Neutrophil (primary cell): ENCODE data around the gene IL32.
A peak's percentile ranks its signal among the peaks of the same experiment; 100 is the strongest.

Experiments used
- H3K27ac ChIP-seq: fragments of 200-600 bp; sonication (generic); 2 replicates; pipeline ENCODE4 v1.5.1; 2016; ENCODE audit warnings: mild to moderate bottlenecking, moderate library complexity
- H3K27me3 ChIP-seq: fragments of 200-600 bp; sonication (generic); 2 replicates; pipeline ENCODE4 v1.6.0; 2016; ENCODE audit warnings: mild to moderate bottlenecking
- H3K36me3 ChIP-seq: fragments of 200-600 bp; sonication (generic); 2 replicates; pipeline ENCODE4 v1.5.1; 2017
- H3K4me1 ChIP-seq, 2 experiments: fragments of 200-600 bp in 1 of 2; sonication (generic) in 1 of 2; 1 replicate in 1 of 2; 2 replicates in 1 of 2; pipeline versions ENCODE4 v1.5.1 to v1.6.1; 2013 to 2016; ENCODE audit warnings: low read depth in 1 of 2, low read length in 1 of 2, mild to moderate bottlenecking in 1 of 2, moderate library complexity in 1 of 2; ENCODE audit not compliant: control insufficient read depth in 1 of 2, insufficient read depth in 1 of 2
- H3K4me3 ChIP-seq, 2 experiments: fragments of 200-600 bp in 1 of 2; sonication (generic) in 1 of 2; 1 replicate in 1 of 2; 2 replicates in 1 of 2; pipeline ENCODE4 v1.5.1; 2013 to 2016; ENCODE audit warnings: low read depth in 1 of 2, low read length in 1 of 2, mild to moderate bottlenecking in 1 of 2, moderate library complexity in 1 of 2
- H3K9me3 ChIP-seq: fragments of 200-600 bp; sonication (generic); 2 replicates; pipeline ENCODE4 v1.5.1; 2016
- TF ChIP-seq, protein P1 (sequence below): fragments of 200-600 bp; sonication (generic); IDR thresholded peaks from 2 replicates; pipeline ENCODE4 v1.5.1; 2016; ENCODE audit warnings: antibody characterized with exemption

IL32 gene

DNA sequence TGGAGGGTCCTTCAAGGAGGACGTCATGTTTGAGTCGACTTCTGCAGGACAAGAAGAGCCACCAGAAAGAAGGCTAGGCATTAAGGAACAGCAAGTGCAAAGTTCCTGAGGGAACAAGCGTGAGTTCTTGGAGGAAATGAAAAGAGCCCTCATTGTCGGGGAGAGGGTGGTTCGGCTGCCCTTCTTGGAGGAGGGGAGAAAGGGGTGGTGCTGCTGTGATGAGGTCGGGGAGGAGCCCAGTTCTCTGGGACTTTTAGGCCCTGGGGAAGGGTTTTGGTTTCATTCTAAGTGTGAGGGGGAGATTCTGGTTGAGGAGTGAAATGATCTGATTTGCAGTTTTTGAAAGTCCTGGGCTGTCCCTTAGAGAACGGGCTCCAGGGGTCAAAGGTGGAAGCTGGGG lies 32.8 kb upstream of the IL32 start:
- peaks cover 90% of the 10 kb centered on the region for H3K27me3 ChIP-seq
- TF ChIP-seq, protein P1, sequence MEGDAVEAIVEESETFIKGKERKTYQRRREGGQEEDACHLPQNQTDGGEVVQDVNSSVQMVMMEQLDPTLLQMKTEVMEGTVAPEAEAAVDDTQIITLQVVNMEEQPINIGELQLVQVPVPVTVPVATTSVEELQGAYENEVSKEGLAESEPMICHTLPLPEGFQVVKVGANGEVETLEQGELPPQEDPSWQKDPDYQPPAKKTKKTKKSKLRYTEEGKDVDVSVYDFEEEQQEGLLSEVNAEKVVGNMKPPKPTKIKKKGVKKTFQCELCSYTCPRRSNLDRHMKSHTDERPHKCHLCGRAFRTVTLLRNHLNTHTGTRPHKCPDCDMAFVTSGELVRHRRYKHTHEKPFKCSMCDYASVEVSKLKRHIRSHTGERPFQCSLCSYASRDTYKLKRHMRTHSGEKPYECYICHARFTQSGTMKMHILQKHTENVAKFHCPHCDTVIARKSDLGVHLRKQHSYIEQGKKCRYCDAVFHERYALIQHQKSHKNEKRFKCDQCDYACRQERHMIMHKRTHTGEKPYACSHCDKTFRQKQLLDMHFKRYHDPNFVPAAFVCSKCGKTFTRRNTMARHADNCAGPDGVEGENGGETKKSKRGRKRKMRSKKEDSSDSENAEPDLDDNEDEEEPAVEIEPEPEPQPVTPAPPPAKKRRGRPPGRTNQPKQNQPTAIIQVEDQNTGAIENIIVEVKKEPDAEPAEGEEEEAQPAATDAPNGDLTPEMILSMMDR, result no peak
- H3K4me3 ChIP-seq, result no peak overlapping the region
- H3K4me1 ChIP-seq, result peaks cover 69 to 89% of the 10 kb centered on the region in 2 experiments
- H3K9me3 ChIP-seq, result no peaks in the 10 kb centered on the region
- no peak overlapping the region for H3K27ac ChIP-seq
- H3K36me3 ChIP-seq, result no peaks in the 10 kb centered on the region

DNA sequence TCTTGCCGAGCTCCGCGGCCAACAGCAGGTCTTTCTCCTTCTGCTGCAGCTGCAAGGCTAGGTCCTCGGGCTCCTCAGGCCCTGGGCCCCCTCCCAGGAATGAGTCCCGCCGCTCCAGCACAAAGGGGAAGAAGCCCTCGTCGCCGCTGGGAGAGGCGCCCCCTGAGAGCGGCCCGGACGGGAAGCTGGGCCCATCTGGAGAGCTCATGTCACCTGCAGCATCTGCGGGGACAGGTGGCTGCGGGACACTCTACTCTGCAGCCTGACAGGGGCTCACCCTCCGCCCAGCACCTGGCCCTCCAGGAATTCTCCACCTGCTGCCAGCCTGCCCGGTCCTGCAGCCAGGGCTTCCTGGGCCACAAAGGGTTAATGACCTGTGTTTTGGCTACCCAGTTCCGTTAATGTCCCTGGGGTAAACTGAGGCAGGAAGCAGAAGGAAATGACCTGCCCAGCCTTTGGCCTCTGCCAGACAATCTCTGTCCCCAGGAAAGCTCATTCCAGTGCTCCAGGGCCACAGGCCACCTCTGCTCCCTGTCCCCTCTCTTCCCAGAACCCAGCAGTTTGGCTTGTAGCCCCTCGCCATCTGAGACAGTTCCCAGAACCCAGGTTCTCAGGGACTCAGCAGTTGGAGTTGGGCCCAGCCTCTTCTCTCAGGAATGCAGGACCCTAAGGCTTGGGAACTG lies 30.0 kb upstream of the IL32 start:
- Histone ChIP-seq H3K36me3 (peaks cover 5% of the 10 kb centered on the region), H3K27ac (no peak overlapping the region), H3K9me3 (no peaks in the 10 kb centered on the region), H3K4me1 (peaks cover 59 to 75% of the 10 kb centered on the region in 2 experiments), H3K4me3 (peak overlapping the region; percentile 54 to 69), H3K27me3 (peaks cover 95% of the 10 kb centered on the region)
- TF ChIP-seq, protein P1, result no peak

DNA sequence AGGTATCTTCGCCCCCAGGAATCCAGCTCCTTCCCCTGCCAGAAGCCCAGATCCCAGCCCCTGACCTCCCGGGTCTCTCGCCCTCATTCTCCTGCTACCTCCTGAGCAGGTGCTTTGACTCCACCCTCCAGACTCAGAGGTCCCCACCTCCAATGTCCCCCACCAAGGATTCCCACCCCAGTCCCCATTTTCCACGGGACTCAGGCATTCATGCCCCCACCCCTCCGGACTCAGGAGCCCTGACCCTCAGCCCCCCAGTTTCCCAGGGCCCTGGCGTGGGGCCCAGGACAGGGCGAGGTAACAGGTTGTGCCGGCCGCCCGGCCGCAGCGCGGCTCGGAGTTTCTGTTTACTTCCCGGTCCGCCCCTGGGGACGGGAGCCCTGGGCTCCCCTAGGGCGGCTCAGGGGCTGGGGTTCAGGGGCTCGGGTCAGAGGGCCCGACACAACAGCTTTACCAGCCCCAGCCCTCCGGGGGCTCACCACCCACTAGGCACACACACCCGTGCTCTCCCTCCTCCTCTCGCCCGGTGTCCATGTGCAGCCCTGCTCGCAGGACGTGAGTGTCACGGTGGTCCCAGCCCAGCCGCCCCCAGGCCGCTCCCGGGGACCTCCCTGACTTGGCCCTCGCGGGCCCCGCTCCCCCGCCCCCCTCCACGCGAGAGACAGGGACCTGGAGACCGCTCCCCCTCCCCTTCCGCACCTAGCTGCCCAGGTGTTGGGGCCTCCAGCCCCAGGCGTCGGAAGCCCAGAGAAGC lies 29.3 kb upstream of the IL32 start:
- Histone ChIP-seq H3K4me3 (peak overlapping the region; percentile 54 to 69), H3K9me3 (no peaks in the 10 kb centered on the region), H3K4me1 (peaks cover 59 to 69% of the 10 kb centered on the region in 2 experiments), H3K36me3 (peaks cover 11% of the 10 kb centered on the region), H3K27me3 (peaks cover 93% of the 10 kb centered on the region), H3K27ac (peak overlapping the region; percentile 13)
- TF ChIP-seq, protein P1, result no peak

DNA sequence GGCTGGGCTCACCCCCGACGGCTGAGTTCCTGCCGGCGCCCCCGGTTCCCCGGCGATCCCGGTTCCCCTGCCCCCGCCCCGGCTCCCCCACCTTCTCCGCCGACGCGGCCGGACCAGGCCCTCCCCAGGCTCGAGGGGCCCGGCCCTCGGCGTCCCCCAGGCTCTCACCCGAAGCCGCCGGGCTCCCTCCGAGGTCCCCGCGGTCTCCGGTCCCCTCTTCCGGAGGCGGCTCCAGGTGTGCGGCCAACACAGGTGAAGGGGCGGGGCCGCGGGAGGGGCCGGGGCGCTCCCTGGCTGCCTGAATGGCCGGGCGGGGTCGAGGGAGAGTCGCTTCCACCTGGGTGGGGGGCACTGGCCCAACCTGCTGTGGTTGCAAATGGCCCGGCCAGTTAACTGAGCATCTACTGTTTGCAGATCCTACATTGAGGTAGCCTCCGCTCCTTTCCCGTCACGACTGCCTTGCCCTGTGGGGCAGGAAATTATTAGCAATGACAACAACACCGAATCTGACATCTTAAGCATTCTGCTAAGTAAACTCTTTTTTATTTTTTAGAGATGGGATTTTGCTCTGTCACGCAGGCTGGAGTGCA lies 28.6 kb upstream of the IL32 start, which contains the start of gene BICDL2:
BICDL2 (minus strand) TSS at position 219 of the 590 bp plus-strand sequence. CDS start 1,448 bp downstream, outside the sequence.
- Histone ChIP-seq H3K27me3 (peaks cover 91% of the 10 kb centered on the region), H3K4me3 (peak within 1 kb of the TSS; percentile 54 to 69), H3K36me3 (peaks cover 11% of the 10 kb centered on the region), H3K9me3 (no peaks in the 10 kb centered on the region), H3K4me1 (peaks cover 53 to 62% of the 10 kb centered on the region in 2 experiments), H3K27ac (peak within 1 kb of the TSS; percentile 18)
- TF ChIP-seq, protein P1, result no peak

DNA sequence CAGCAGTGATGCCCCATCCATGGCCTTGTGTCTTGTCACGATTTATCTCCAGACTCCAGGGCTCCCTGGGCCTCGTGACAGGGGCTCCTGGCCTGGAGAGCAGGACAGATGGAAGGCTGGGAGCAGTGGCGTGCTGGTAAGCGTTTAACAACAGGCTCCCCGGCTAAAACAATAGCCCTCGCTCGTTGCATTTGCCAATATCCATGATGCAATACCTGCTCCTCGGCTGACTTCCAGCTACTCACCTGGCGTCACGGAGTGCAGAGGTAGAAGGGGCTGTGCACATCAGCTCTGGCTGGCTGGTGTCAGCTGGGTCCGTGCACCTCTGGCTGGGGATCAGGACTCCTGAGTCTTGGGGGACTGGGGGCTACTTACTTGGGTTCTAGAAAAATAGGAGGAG lies 27.2 kb upstream of the IL32 start:
- peak overlapping the region; percentile 18 for H3K27ac ChIP-seq
- peaks cover 11% of the 10 kb centered on the region for H3K36me3 ChIP-seq
- H3K9me3 ChIP-seq, result no peaks in the 10 kb centered on the region
- H3K27me3 ChIP-seq, result peaks cover 77% of the 10 kb centered on the region
- H3K4me3 ChIP-seq, result peak overlapping the region in 1 of 2 experiments; percentile 44
- H3K4me1 ChIP-seq, result peaks cover 59 to 62% of the 10 kb centered on the region in 2 experiments
- TF ChIP-seq, protein P1, result no peak
